NB4 (cell line): ENCODE measurements around the gene ACADVL.

Experiments used
- DNase-seq: peaks from one replicate; pipeline ENCODE4 v3.0.0; 2010; ENCODE audit warnings: low read depth
- H3K4me3 ChIP-seq: one replicate; pipeline ENCODE4 v1.5.1; 2011; ENCODE audit warnings: mild to moderate bottlenecking, low read depth, low read length, moderate library complexity
- MYC ChIP-seq: IDR thresholded peaks from 2 replicates; pipeline ENCODE4 v1.6.1; 2011; ENCODE audit warnings: low read depth, low read length
- POLR2A ChIP-seq: IDR thresholded peaks from 2 replicates; pipeline ENCODE4 v1.6.1; 2011; ENCODE audit warnings: mild to moderate bottlenecking; ENCODE audit not compliant: insufficient read length; ENCODE audit errors: extremely low read depth
- TF ChIP-seq, protein P1 (sequence below): IDR thresholded peaks from one replicate; pipeline ENCODE4 v1.5.1; 2012; ENCODE audit warnings: low read depth, low read length
- TF ChIP-seq, protein P2 (sequence below): IDR thresholded peaks from 2 replicates; pipeline ENCODE4 v1.6.1; 2011; ENCODE audit warnings: low read depth, low read length

ACADVL gene

DNA sequence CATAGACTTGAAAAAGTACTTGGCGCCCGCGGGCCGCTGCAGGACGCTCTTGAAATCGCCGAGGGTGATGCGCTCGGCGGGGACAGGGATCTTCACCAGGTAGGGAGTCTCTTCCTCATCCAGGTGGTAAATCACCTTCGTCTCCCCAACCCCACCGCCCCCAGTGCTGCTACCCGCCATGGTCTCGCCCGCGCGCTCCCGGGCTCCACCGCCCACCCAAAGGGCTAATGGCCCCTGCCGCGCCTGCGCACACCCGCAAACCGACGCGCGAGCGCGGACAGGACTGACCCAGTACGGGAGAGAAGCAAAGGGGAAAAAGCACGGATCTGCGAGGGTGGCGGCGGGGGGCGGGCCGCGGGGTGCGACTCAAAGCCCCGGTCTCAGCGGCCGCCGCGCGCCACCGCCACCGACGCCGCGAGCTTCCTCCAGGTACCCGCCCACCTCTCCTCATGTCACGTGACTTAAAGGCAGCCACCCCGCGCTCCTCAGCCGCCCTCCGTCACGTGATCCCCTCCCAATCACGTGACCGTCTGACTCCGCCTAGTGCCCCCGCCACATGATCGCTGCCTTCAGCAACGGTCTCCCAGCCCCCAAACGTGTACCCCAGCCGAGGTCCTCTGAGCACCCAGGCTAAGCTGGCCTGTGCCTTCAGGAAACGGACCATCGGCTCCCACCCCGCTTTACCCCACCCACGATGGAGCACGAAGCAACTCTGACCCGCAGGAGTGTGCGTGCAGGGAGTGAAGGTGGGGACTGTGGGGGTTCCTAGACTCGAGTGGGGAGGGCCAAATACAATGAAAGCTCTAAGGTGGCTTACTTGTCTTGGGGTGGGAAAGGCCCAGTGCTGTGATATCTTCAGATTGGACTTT lies 14.6 kb downstream of the ACADVL start, which contains the start of gene DVL2:
DVL2 (minus strand) TSS at position 435 of the 869 bp plus-strand sequence; CDS start at position 180, 255 bp downstream.
- TF ChIP-seq, protein P1, sequence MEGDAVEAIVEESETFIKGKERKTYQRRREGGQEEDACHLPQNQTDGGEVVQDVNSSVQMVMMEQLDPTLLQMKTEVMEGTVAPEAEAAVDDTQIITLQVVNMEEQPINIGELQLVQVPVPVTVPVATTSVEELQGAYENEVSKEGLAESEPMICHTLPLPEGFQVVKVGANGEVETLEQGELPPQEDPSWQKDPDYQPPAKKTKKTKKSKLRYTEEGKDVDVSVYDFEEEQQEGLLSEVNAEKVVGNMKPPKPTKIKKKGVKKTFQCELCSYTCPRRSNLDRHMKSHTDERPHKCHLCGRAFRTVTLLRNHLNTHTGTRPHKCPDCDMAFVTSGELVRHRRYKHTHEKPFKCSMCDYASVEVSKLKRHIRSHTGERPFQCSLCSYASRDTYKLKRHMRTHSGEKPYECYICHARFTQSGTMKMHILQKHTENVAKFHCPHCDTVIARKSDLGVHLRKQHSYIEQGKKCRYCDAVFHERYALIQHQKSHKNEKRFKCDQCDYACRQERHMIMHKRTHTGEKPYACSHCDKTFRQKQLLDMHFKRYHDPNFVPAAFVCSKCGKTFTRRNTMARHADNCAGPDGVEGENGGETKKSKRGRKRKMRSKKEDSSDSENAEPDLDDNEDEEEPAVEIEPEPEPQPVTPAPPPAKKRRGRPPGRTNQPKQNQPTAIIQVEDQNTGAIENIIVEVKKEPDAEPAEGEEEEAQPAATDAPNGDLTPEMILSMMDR: no peak
- peak; percentile 53 for TF ChIP-seq POLR2A
- TF ChIP-seq MYC: peak; percentile 68; the same call in 1 of the 2 replicates
- TF ChIP-seq, protein P2, sequence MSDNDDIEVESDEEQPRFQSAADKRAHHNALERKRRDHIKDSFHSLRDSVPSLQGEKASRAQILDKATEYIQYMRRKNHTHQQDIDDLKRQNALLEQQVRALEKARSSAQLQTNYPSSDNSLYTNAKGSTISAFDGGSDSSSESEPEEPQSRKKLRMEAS: peak; percentile 98
- peak within 1 kb of the TSS; percentile 94 for H3K4me3 ChIP-seq
- peak; percentile 94 for DNase-seq

DNA sequence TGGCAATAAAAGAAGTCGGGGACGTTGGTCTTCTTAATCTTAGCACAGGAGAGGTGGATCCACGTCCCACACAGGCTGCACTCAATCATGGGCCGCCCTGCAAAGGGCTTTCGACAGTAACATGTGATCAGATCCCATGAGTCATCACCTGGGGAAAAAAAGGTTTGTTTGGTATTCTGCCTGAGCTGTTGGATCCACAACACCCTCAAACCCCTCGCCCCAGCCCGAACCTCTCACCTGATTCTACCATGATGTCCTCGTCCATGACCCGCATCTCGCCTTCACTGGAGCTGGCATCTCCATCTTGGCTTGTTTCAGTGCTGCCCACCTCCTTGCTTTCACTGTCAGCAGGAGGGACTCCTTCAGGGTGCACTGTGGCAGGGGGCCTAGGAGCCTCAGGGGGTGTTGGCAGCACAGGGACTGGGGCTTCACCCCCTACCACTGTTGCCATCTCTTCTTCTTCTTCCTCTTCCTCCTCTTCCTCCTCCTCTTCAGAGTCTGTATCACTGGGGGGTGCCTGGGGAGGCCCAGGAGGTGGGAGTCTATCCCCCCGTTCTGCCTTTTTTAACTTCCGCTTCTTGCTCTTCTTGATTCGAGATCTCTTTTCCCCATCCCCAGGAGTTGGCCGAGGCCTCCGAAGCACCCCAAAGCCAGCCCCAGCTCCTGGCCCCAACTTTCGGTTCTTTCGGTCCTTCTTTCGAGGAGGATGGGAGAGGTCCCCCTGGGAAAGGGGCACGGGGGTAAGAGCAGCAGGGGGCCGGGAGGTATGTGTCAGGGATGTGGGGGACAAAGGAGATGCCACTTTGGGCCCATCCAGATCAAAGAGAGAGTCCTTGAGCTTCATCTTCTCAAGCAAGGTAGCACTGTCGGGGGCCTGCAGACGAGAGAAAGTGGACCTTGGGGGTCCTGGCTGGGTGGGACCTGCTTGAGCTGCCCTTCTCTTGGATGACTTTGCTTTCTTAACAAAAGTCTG lies 16.2 kb downstream of the ACADVL start:
- no peak overlapping the region for H3K4me3 ChIP-seq
- DNase-seq: no peak
- TF ChIP-seq, protein P2: no peak
- TF ChIP-seq, protein P1: no peak
- no peak for TF ChIP-seq POLR2A
- TF ChIP-seq MYC: no peak

DNA sequence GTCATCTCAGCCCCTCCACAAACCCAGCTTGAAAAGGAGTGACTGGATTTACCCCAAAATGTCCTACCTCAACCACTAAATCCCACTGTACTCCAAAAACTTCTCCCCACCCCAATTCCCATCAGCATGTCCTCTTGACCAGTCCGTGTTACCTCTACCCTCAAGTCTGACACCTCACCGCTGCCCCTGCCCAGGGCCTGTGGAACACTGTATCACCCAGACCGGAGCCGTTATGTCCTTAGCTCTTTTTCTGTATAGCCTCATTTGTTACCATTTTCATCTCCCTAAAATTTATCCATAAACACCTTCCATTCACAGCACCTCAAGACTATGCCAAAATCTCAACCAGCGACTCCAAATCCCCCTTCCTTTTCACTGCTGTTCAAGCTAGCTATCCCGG lies 17.1 kb downstream of the ACADVL start:
- DNase-seq: no peak
- H3K4me3 ChIP-seq: peak overlapping the region; percentile 62
- TF ChIP-seq, protein P1: no peak

DNA sequence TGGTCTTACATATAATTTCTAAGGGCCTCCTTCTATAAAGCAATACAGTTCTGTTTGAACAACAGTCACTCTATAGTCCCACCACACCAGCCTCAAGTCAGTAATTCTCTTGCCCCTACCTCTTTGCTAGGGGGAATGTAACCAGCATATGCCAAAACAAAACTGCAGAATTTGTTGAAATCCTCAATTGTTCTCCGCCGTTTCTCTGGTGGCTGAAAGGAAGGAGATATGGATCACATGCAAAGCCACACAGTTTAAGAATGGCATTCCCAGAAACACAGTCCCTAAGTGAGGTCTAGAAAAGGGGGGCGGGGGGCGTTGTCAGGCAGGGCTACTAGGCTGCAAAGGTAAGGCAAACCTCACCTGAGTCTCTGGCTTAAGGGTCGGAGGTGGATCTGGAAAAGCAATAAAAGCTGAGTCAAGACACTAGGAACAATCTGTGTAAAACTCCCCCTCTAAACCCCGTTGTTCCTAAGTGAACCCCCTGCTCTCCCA lies 17.6 kb downstream of the ACADVL start:
- TF ChIP-seq, protein P1: no peak
- TF ChIP-seq, protein P2: no peak
- TF ChIP-seq POLR2A: no peak
- no peak for TF ChIP-seq MYC
- DNase-seq: no peak
- H3K4me3 ChIP-seq: peak overlapping the region; percentile 62

DNA sequence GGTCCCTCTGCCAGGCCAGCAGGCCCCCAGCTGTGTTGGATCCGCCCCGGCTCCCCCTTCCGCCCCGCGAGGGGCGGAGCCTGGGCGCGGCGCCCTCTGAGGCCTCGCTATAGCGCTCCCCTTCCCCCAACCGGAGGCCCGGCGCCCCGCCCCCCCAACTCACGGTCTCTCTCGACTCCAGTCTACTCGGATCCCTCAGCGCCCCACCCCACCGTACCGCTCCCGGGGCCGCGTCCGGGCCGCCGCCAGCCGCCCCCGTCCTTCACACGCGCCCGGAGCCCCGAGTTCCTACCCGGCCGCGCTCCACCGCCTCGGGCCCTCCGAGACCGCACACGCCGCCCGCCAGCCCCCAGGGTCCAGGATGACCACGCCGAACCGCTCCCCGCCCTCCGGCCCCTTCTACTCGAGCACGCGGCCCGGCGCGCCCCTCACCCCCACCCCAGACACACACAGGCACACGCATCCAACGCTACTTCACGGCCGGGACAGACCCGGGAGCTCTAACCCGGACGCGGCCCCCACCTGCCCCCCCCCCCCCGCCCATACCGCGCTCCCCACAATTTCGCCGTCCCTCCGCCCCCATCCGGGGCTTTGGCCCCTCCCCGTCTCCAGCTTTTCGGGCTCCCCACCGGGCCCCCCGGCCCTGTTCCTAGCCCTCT lies 18.2 kb downstream of the ACADVL start:
- DNase-seq: peak; percentile 81
- H3K4me3 ChIP-seq: peak overlapping the region; percentile 85
- no peak for TF ChIP-seq POLR2A
- TF ChIP-seq, protein P1: no peak
- TF ChIP-seq MYC: no peak
- TF ChIP-seq, protein P2: no peak
